ENCODE data around the gene SCNN1G. TPM values are rescaled to one million over a fixed set of nuclear protein-coding genes. Genes with fewer than 3 reads are reported as not detected.
A peak's percentile ranks its signal among the peaks of the same experiment; 100 is the strongest.

Gene SCNN1G
- total RNA-seq, 1 experiment from 2014 or later, result 6.3 TPM

DNA sequence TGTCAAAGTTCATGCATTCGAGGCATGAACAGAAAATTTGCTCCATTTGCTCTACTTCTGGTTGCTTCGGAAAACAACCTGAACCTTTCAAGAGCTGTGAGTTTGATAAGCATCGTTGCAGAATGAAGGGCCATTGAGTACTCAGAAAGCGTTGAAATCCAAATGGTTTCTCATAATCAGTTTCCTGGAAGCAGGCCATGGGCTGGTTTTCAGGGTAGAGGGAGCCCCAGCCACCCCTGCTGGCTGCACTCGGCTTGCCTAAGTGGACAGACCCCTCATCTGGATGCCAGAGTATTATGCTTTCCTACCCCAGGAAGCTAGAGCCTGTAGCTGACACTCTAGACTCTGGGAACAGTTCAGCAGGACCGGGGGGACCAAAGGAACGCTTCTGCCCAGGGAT, 24.4 kb downstream of the SCNN1G start:
- Histone ChIP-seq H4K20me1 (ENCODE audit: low read length) (no peaks in the 10 kb centered on the region), H2AFZ (ENCODE audit: low read length) (no peak overlapping the region), H3K27me3 (ENCODE audit: low read length) (no peaks in the 10 kb centered on the region), H3K4me2 (ENCODE audit: low read length) (no peak overlapping the region), H3K27ac (ENCODE audit: low read length) (no peak overlapping the region), H3K4me3 (ENCODE audit: low read length) (no peak overlapping the region), H3K9me3 (ENCODE audit: low read length) (no peaks in the 10 kb centered on the region), H3K36me3 (ENCODE audit: low read depth, low read length) (no peaks in the 10 kb centered on the region), H3K4me1 (ENCODE audit: insufficient read depth, low read length) (no peaks in the 10 kb centered on the region), H3F3A (ENCODE audit: low read length, unreplicated experiment) (no peaks in the 10 kb centered on the region), H3K9me2 (replicated peaks; ENCODE audit: low read length) (no peaks in the 10 kb centered on the region), H3K9ac (ENCODE audit: low read length) (no peak overlapping the region), H3K79me2 (ENCODE audit: low read length) (no peaks in the 10 kb centered on the region)
- ChIA-PET CTCF (no interaction called here), POLR2A (ENCODE audit: unreplicated experiment) (no interaction called here)
- BruUV-seq (replicated peaks), result no TSS peak
- intact Hi-C loops (cut with micrococcal nuclease), result loop anchor here (1.0 kb wide), 1 partner anchor 34 kb away; no protein-coding TSS in a partner anchor
- DNase-seq (no peak), ATAC-seq (no peak)
- TF ChIP-seq EZH2phosphoT487 (IDR thresholded peaks at IDR 0.05; ENCODE audit: borderline replicate concordance, low read length) (no peak), EZH2 (IDR thresholded peaks at IDR 0.05; ENCODE audit: low read length, unreplicated experiment) (no peak)
- TF ChIP-seq, protein P1, sequence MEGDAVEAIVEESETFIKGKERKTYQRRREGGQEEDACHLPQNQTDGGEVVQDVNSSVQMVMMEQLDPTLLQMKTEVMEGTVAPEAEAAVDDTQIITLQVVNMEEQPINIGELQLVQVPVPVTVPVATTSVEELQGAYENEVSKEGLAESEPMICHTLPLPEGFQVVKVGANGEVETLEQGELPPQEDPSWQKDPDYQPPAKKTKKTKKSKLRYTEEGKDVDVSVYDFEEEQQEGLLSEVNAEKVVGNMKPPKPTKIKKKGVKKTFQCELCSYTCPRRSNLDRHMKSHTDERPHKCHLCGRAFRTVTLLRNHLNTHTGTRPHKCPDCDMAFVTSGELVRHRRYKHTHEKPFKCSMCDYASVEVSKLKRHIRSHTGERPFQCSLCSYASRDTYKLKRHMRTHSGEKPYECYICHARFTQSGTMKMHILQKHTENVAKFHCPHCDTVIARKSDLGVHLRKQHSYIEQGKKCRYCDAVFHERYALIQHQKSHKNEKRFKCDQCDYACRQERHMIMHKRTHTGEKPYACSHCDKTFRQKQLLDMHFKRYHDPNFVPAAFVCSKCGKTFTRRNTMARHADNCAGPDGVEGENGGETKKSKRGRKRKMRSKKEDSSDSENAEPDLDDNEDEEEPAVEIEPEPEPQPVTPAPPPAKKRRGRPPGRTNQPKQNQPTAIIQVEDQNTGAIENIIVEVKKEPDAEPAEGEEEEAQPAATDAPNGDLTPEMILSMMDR (conservative IDR thresholded peaks at IDR 0.05; ENCODE audit: low read depth, low read length), result no peak

DNA sequence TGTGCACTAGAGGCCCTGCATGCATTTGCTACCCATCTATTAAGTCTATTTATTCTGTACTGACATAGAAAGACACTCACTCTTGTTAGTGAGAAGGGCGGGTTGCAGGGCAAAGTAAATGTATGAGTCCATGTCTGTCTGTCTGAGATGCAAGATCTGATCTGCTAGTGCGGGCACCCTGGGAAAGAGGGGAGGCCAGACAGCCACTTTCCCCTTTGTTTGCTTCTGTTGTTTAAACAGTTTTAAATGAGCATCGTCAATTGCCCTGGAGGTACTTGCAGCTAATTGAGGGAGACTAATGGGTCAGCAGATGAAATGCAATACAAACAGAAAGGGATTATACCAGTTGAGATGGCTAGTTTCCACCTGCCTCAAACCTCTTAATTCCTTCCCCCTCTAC, 24.9 kb downstream of the SCNN1G start:
- Histone ChIP-seq H3K79me2 (ENCODE audit: low read length) (no peaks in the 10 kb centered on the region), H3F3A (ENCODE audit: low read length, unreplicated experiment) (no peaks in the 10 kb centered on the region), H4K20me1 (ENCODE audit: low read length) (no peaks in the 10 kb centered on the region), H3K9me2 (replicated peaks; ENCODE audit: low read length) (no peaks in the 10 kb centered on the region), H2AFZ (ENCODE audit: low read length) (no peak overlapping the region), H3K27ac (ENCODE audit: low read length) (no peak overlapping the region), H3K4me2 (ENCODE audit: low read length) (no peak overlapping the region), H3K36me3 (ENCODE audit: low read depth, low read length) (no peaks in the 10 kb centered on the region), H3K4me1 (ENCODE audit: insufficient read depth, low read length) (no peaks in the 10 kb centered on the region), H3K27me3 (ENCODE audit: low read length) (no peaks in the 10 kb centered on the region), H3K4me3 (ENCODE audit: low read length) (no peak overlapping the region), H3K9me3 (ENCODE audit: low read length) (no peaks in the 10 kb centered on the region), H3K9ac (ENCODE audit: low read length) (no peak overlapping the region)
- ATAC-seq, result peak; percentile 62
- intact Hi-C loops (cut with micrococcal nuclease), result loop anchor here (1.0 kb wide), 1 partner anchor 34 kb away; no protein-coding TSS in a partner anchor
- POLR2A ChIA-PET (ENCODE audit: unreplicated experiment), result no interaction called here
- no TSS peak for BruUV-seq (replicated peaks)
- TF ChIP-seq, protein P1 (conservative IDR thresholded peaks at IDR 0.05; ENCODE audit: low read depth, low read length), result no peak
- DNase-seq, result no peak
- CTCF ChIA-PET, result no interaction called here

DNA sequence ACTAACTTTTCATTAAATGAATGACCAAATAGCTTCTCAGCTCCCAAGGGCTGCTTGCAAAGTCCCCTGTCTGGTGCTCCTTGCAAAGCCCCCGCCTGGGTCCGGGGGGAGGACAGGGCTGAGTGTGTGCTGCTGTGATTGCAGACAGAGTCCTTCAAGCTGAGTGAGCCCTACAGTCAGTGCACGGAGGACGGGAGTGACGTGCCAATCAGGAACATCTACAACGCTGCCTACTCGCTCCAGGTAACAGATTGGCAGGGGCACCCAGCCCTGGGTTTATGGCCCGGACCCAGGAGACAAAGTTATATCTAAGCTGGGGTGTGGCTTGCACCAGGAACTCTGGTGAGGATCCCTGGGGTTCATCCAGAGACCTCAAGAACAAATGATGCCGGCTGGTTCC, 27.1 kb downstream of the SCNN1G start:
- H3K27me3 ChIP-seq (ENCODE audit: low read length), result no peaks in the 10 kb centered on the region
- H3K9ac ChIP-seq (ENCODE audit: low read length), result no peak overlapping the region
- ChIA-PET CTCF (no interaction called here), POLR2A (ENCODE audit: unreplicated experiment) (no interaction called here)
- no peaks in the 10 kb centered on the region for H3F3A ChIP-seq (ENCODE audit: low read length, unreplicated experiment)
- H3K4me3 ChIP-seq (ENCODE audit: low read length), result no peak overlapping the region
- no peaks in the 10 kb centered on the region for H3K4me1 ChIP-seq (ENCODE audit: insufficient read depth, low read length)
- intact Hi-C loops (cut with micrococcal nuclease), result no loop called here
- DNase-seq, result no peak
- no peak for ATAC-seq
- no peaks in the 10 kb centered on the region for H3K36me3 ChIP-seq (ENCODE audit: low read depth, low read length)
- H3K79me2 ChIP-seq (ENCODE audit: low read length), result no peaks in the 10 kb centered on the region
- H2AFZ ChIP-seq (ENCODE audit: low read length), result no peak overlapping the region
- no peaks in the 10 kb centered on the region for H3K9me3 ChIP-seq (ENCODE audit: low read length)
- BruUV-seq (replicated peaks), result no TSS peak
- no peaks in the 10 kb centered on the region for H3K9me2 ChIP-seq (replicated peaks; ENCODE audit: low read length)
- TF ChIP-seq, protein P1 (conservative IDR thresholded peaks at IDR 0.05; ENCODE audit: low read depth, low read length), result no peak
- no peak for TF ChIP-seq EZH2 (IDR thresholded peaks at IDR 0.05; ENCODE audit: low read length, unreplicated experiment)
- no peak for TF ChIP-seq EZH2phosphoT487 (IDR thresholded peaks at IDR 0.05; ENCODE audit: borderline replicate concordance, low read length)
- H4K20me1 ChIP-seq (ENCODE audit: low read length), result no peaks in the 10 kb centered on the region
- H3K4me2 ChIP-seq (ENCODE audit: low read length), result no peak overlapping the region
- no peak overlapping the region for H3K27ac ChIP-seq (ENCODE audit: low read length)
